GM13977 (cell line): ENCODE results near the gene STRA8.

Source experiments
- DNase-seq: peaks from one replicate; pipeline ENCODE4 v3.0.0; 2012; ENCODE audit warnings: low spot score
- in situ Hi-C: fragments of 300-500 bp; cut with MboI; formaldehyde crosslinking; loops from one replicate; pipeline ENCODE4 v1.12.0; 2022; ENCODE audit warnings: low sequenced_read_pairs, low pct_unique_long_range_greater_than_20kb, mixed read lengths, inconsistent platforms; ENCODE audit not compliant: unreplicated experiment
- TF ChIP-seq, protein P1 (sequence below): IDR thresholded peaks from 2 replicates; pipeline ENCODE4 v1.5.1; 2012; ENCODE audit warnings: mild to moderate bottlenecking, control low read depth; ENCODE audit not compliant: insufficient read depth; ENCODE audit errors: extremely low read depth, missing control alignments

STRA8 gene

DNA sequence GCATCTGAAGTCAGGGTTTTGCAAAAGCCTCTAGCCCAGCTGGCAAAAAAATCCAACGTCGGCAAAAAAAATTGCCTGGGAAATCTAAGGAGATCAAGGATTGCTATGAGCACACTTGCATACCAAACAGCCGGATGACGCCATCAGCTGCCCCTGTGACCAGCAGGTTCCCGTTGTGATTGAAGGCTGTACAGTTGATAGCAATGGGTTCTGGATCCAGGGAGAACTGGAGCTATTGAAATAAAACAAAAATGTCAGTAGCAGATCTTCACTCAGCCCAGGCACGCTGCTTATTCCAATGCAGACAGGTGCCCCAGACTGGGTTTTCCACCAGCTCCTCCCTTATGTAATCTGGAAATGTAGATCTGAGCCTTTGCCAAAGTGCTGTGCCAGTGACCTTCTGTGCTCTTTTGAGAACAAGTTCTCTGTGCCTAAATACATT lies 44.4 kb upstream of the STRA8 start:
- TF ChIP-seq, protein P1, sequence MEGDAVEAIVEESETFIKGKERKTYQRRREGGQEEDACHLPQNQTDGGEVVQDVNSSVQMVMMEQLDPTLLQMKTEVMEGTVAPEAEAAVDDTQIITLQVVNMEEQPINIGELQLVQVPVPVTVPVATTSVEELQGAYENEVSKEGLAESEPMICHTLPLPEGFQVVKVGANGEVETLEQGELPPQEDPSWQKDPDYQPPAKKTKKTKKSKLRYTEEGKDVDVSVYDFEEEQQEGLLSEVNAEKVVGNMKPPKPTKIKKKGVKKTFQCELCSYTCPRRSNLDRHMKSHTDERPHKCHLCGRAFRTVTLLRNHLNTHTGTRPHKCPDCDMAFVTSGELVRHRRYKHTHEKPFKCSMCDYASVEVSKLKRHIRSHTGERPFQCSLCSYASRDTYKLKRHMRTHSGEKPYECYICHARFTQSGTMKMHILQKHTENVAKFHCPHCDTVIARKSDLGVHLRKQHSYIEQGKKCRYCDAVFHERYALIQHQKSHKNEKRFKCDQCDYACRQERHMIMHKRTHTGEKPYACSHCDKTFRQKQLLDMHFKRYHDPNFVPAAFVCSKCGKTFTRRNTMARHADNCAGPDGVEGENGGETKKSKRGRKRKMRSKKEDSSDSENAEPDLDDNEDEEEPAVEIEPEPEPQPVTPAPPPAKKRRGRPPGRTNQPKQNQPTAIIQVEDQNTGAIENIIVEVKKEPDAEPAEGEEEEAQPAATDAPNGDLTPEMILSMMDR: no peak
- in situ Hi-C loops: no loop called here
- no peak for DNase-seq

GRCh38 chr7:135189961-135190360 lies 43.7 kb upstream of the STRA8 start:
- in situ Hi-C loops: no loop called here
- TF ChIP-seq, protein P1: no peak
- no peak for DNase-seq

DNA sequence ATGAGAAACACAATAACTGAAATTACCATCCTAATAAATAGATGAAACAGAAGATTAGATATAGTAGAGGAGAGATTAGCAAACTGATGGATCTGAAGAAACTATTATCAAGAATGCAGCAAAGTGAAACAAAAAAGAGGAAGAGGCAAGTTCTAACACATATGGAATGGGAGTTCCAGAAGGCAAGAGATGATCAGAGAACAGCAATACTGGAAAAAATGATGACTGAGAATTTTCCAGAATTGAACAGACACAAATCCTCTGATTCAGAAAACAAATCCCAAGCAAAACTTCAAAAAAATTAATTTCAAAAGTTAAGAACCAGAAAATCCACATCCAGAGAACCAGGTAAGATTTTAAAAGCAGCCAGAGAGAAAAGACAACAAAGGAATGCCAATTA lies 42.9 kb upstream of the STRA8 start:
- DNase-seq: no peak
- in situ Hi-C loops: no loop called here
- TF ChIP-seq, protein P1: no peak

- in situ Hi-C loops: no loop called here
- no peak for DNase-seq
- TF ChIP-seq, protein P1: no peak
Observed at GRCh38 chr7:135192914-135193536, 40.6 kb upstream of the STRA8 start.

DNA sequence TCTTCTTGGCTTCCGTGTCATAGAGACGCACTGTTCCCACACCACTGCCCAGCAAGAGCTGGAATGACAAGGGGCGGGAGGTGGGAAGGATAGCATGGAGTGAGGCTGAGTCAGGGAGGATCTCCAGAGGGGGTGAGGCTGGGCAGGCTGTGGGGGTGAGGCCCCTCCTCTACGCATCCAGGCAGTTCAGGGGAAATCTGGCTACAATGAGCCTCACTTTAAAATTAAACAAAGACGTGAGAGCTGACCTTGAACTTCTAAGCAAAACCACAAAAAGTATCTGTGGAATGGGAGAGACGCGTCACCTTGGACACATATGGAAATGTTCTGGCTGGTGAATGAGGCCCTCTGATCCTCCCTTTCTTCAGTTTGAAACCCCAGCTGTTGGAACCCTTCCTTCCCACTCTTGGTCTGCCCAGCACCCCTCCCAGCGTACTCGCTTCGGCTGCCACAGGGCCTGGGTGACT lies 40.0 kb upstream of the STRA8 start:
- TF ChIP-seq, protein P1: no peak
- in situ Hi-C loops: no loop called here
- no peak for DNase-seq

DNA sequence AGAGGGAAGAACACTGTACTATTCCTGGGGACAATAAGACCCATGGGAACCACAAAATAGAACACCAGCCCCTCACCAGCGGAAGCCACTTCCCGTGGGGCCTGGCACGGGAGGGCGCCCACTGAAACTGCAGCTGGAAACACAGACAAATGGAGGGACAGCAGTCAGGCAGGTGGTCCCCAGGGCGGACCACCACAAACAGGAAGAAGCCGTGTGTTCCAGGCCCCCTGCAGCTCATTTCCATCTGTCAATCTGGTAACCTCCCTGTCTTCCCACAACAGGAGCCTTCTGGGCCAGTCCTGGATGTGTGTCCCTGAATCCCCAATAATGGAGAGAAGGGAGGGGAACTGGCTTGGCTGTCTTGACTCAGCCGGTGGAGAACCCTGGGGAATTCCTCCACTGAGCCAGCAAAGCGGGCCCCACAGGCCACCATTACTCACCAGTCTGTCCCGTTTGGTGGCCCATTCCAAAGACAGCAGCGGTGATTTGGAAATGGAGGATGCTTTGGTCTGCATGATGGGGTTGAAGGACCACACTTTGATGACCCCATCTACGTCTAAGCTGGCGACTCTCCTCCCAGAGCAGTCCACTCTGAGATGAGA lies 39.0 kb upstream of the STRA8 start:
- DNase-seq: no peak
- TF ChIP-seq, protein P1: no peak
- in situ Hi-C loops: no loop called here
